Heart right ventricle (tissue), 16 donors: ENCODE data around the gene TMIGD2. TPM values are rescaled to one million over a fixed set of nuclear protein-coding genes. Genes with fewer than 3 reads are reported as not detected.
A peak's percentile ranks its signal among the peaks of the same experiment; 100 is the strongest.

Source experiments
- ATAC-seq, 8 donors: fragments of 200-7000 bp; cut with Tn5 transposase; one replicate each; pipeline ENCODE4 v1.9.1; 2020; ENCODE audit warnings: mild to moderate bottlenecking in 8 of 8, moderate library complexity in 8 of 8, moderate number of reproducible peaks in 1 of 8
- DNase-seq, 2 donors: peaks; one replicate each; pipeline ENCODE4 v3.0.0-alpha.2; 2020
- H3K27ac ChIP-seq, 10 donors: fragments of 200-600 bp; sonication (generic) in 2 of 10; one replicate each; pipeline versions ENCODE4 v1.5.0 to v1.8.0; 2020 to 2022; ENCODE audit warnings: mild to moderate bottlenecking in 3 of 10
- H3K27me3 ChIP-seq, 7 donors: fragments of 200-600 bp; one replicate each; pipeline ENCODE4 v1.8.0; 2021 to 2022; ENCODE audit warnings: mild to moderate bottlenecking in 2 of 7
- H3K36me3 ChIP-seq, 9 donors: fragments of 200-600 bp; sonication (generic) in 1 of 9; one replicate each; pipeline versions ENCODE4 v1.5.0 to v1.8.0; 2020 to 2022; ENCODE audit warnings: mild to moderate bottlenecking in 2 of 9
- H3K4me1 ChIP-seq, 9 donors: fragments of 200-600 bp; sonication (generic) in 1 of 9; one replicate each; pipeline versions ENCODE4 v1.5.0 to v1.8.0; 2020 to 2022; ENCODE audit warnings: mild to moderate bottlenecking in 4 of 9
- H3K4me3 ChIP-seq, 10 donors: fragments of 200-600 bp; sonication (generic) in 2 of 10; one replicate each; pipeline versions ENCODE4 v1.5.0 to v1.8.0; 2020 to 2022; ENCODE audit warnings: mild to moderate bottlenecking in 7 of 10, moderate library complexity in 2 of 10
- H3K9me3 ChIP-seq, 11 donors: fragments of 200-600 bp in 10 of 11; sonication (generic) in 2 of 11; one replicate each; pipeline versions ENCODE4 v1.5.0 to v1.8.0; 2013 to 2022; ENCODE audit warnings: mild to moderate bottlenecking in 2 of 11, control low read depth in 1 of 11, moderate library complexity in 1 of 11
- CTCF ChIP-seq, 9 donors: fragments of 200-600 bp; sonication (generic) in 2 of 9; IDR thresholded peaks; one replicate each; pipeline versions ENCODE4 v1.5.0 to v1.8.0; 2021 to 2022; ENCODE audit warnings: antibody characterized with exemption in 9 of 9, mild to moderate bottlenecking in 5 of 9, moderate library complexity in 1 of 9
- WGBS, 2 donors: extraction: QIAGEN DNeasy Blood & Tissue Kit; methylation state at CpG; one replicate each; pipeline ENCODE4 v1.1.7; 2013; ENCODE audit warnings: inconsistent platforms in 1 of 2; 5-methylcytosine and 5-hydroxymethylcytosine counted together
- intact Hi-C, 10 donors: fragments of 100-400 bp; cut with DNase I; formaldehyde crosslinking; loops; one replicate each; pipeline versions ENCODE4 v1.11.1 to v1.14.2; 2022
- polyA plus RNA-seq, 2 donors: library from polyadenylated mRNA; stranded (reverse); fragments of 200-250 nt; gene quantifications; one replicate each; pipeline ENCODE4 v1.2.3, GENCODE V29; 2013
- total RNA-seq, 10 donors: library from RNA; stranded (reverse); fragmentation: NEBNext Ultra II Directional in 3 of 10; extraction: Animal tissue kit (Norgen Biotek cat#: 25700) in 3 of 10; gene quantifications; one replicate each; pipeline versions ENCODE4 v1.2.1 to v1.2.4, GENCODE V29; 2021 to 2023
- donor health status: Arrhythmogenic right ventricular cardiomyopathy.
- donor health status: ischemic (EF 13 %, LVEDD 7.1; RV severe dilation, severe dysfunction).
- donor health status: healthy with polysubstance abuse.
- donor health status: DM: no; HTN: yes; CAD: no.
- donor health status: DM: no; HTN: no; CAD: no.
- donor health status: ischemic (EF 25% LVEDD 6.9; RV normal size, moderate dysfunction).
- donor health status: ischemic (EF 25% LVEDD 5.7; RV mildly dilated, moderate dysfunction).
- donor health status: healthy.
- donor health status: DM: yes; HTN: yes; CAD: no.
- donor health status: Ischemic cardiomyopathy.
- donor health status: ischemic (EF 35%, LVEDD 5.7; RV mildly dilated, moderate dysfunction).
- donor health status: nonischemic (EF 11% LVEDD 7.7; RV severe dilation, severe dysfunction).
- donor health status: DM: yes; HTN: yes; CAD: no.
- donor health status: PGD.
- donor health status: ischemic (EF 29% LVEDD 5.4; RV normal size, mild dysfunction).
- donor health status: nonischemic (EF 23%, LVEDD 6.1; RV moderate dilation, normal function).

TMIGD2 gene
- total and polyA plus RNA-seq, 12 donors: 0.07 to 0.35 TPM; not detected in 10

GRCh38 chr19:4313847-4314490 lies 11.8 kb upstream of the TMIGD2 start:
- H3K9me3 ChIP-seq: no peaks in the 10 kb centered on the region
- ATAC-seq (peak in 2 of 8 donors; percentile 19 to 31), DNase-seq (no peak)
- no peaks in the 10 kb centered on the region for H3K36me3 ChIP-seq
- peak overlapping the region in 2 of 10 donors; percentile 10 to 14 for H3K4me3 ChIP-seq
- peaks cover 0 to 13% (median 0%) of the 10 kb centered on the region in 9 donors for H3K4me1 ChIP-seq
- peak overlapping the region in 1 of 10 donors; percentile 50 for H3K27ac ChIP-seq
- peaks cover 0 to 21% (median 0%) of the 10 kb centered on the region in 7 donors for H3K27me3 ChIP-seq
- TF ChIP-seq CTCF (IDR thresholded peaks at IDR 0.05): no peak
- 41 to 57% methylated on average over 12 of the region's 12 CpGs for WGBS, 2 donors
- intact Hi-C loops: no loop called here

GRCh38 chr19:4310247-4311121 lies 8.3 kb upstream of the TMIGD2 start:
- H3K36me3 ChIP-seq: no peaks in the 10 kb centered on the region
- H3K4me1 ChIP-seq: peaks cover 0 to 13% (median 0%) of the 10 kb centered on the region in 9 donors
- no peak for DNase-seq
- WGBS, 2 donors: 87 to 90% methylated on average over 22 of the region's 22 CpGs
- intact Hi-C loops: no loop called here
- H3K4me3 ChIP-seq: no peak overlapping the region
- no peak overlapping the region for H3K27ac ChIP-seq
- peaks cover 0 to 6% (median 3%) of the 10 kb centered on the region in 7 donors for H3K27me3 ChIP-seq
- TF ChIP-seq CTCF (IDR thresholded peaks at IDR 0.05): no peak
- peak in 2 of 8 donors; percentile 13 to 38 for ATAC-seq
- H3K9me3 ChIP-seq: no peaks in the 10 kb centered on the region

- Histone ChIP-seq H3K4me1 (peaks cover 0 to 6% (median 0%) of the 10 kb centered on the region in 9 donors), H3K36me3 (no peaks in the 10 kb centered on the region), H3K27ac (no peak overlapping the region), H3K4me3 (no peak overlapping the region), H3K9me3 (no peaks in the 10 kb centered on the region), H3K27me3 (peaks cover 0 to 30% (median 23%) of the 10 kb centered on the region in 7 donors)
- no peak for ATAC-seq
- intact Hi-C loops: no loop called here
- DNase-seq: no peak
- TF ChIP-seq CTCF (IDR thresholded peaks at IDR 0.05): no peak
- 82% methylated on average over 16 of the region's 16 CpGs for WGBS, 2 donors
Measured at GRCh38 chr19:4305659-4306058, 3.5 kb upstream of the TMIGD2 start.

- ATAC-seq (no peak), DNase-seq (no peak)
- TF ChIP-seq CTCF (IDR thresholded peaks at IDR 0.05): no peak
- Histone ChIP-seq H3K4me3 (no peak overlapping the region), H3K36me3 (no peaks in the 10 kb centered on the region), H3K27me3 (peaks cover 0 to 30% (median 23%) of the 10 kb centered on the region in 7 donors), H3K4me1 (peaks cover 0 to 6% (median 0%) of the 10 kb centered on the region in 9 donors), H3K9me3 (no peaks in the 10 kb centered on the region), H3K27ac (no peak overlapping the region)
- intact Hi-C loops: no loop called here
- WGBS, 2 donors: 67 to 71% methylated on average over 7 of the region's 7 CpGs
Measured at GRCh38 chr19:4305257-4305612, 3.0 kb upstream of the TMIGD2 start.
